Thyroid gland (tissue), 4 donors: ENCODE measurements around the gene VPS26A.
A peak's percentile ranks its signal among the peaks of the same experiment; 100 is the strongest.

ENCODE experiments used
- CTCF ChIP-seq, 6 experiments: fragments of 200-600 bp in 3 of 6; fragments of 450-650 bp in 3 of 6; sonication (generic) in 3 of 6; IDR thresholded peaks; one replicate each; pipeline ENCODE4 v1.5.1; 2016 to 2019; ENCODE audit warnings: antibody characterized with exemption in 6 of 6, mild to moderate bottlenecking in 2 of 6, inconsistent platforms in 1 of 6, moderate library complexity in 1 of 6
- POLR2A ChIP-seq, 2 donors: fragments of 450-650 bp; IDR thresholded peaks; one replicate each; pipeline ENCODE4 v1.6.1; 2017; ENCODE audit warnings: antibody characterized with exemption in 2 of 2, mild to moderate bottlenecking in 2 of 2, moderate library complexity in 1 of 2

GRCh38 chr10:69088801-69089501 is 35.0 kb upstream of the VPS26A start:
- peak in 1 of 2 donors; percentile 17 for TF ChIP-seq POLR2A (IDR thresholded peaks at IDR 0.05)
- TF ChIP-seq CTCF (IDR thresholded peaks at IDR 0.05) = no peak
